ENCODE data around the gene CYP1B1.

The CYP1B1 gene

DNA sequence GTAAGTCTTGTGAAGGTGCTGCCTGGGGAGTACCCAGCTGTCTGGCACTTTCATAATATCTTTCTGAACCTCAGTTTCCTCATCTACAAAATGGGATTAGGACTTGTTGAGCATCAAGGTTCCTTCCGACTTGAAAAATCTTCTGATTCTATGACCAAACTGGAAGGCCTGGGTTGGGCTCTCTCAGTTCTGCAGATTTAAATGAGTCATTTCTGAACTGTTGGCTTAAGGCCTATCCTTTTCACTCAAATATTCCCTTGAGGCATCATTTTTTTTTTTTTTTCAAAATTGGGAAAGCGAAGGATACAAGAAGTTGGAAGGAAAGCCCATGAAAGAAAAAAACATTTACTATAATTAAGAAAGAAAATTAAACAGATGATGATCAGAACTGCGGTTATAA, 40.8 kb upstream of the CYP1B1 start:
- H2AFZ ChIP-seq (ENCODE audit: low read length): no peak overlapping the region
- no peaks in the 10 kb centered on the region for H3K4me1 ChIP-seq (ENCODE audit: insufficient read depth, low read length, severe bottlenecking)
- no peaks in the 10 kb centered on the region for H4K20me1 ChIP-seq (ENCODE audit: insufficient read depth, low read length)
- H3K9me3 ChIP-seq (ENCODE audit: low read length): no peaks in the 10 kb centered on the region
- H3K4me2 ChIP-seq (ENCODE audit: low read length): no peak overlapping the region
- TF ChIP-seq, protein P1, sequence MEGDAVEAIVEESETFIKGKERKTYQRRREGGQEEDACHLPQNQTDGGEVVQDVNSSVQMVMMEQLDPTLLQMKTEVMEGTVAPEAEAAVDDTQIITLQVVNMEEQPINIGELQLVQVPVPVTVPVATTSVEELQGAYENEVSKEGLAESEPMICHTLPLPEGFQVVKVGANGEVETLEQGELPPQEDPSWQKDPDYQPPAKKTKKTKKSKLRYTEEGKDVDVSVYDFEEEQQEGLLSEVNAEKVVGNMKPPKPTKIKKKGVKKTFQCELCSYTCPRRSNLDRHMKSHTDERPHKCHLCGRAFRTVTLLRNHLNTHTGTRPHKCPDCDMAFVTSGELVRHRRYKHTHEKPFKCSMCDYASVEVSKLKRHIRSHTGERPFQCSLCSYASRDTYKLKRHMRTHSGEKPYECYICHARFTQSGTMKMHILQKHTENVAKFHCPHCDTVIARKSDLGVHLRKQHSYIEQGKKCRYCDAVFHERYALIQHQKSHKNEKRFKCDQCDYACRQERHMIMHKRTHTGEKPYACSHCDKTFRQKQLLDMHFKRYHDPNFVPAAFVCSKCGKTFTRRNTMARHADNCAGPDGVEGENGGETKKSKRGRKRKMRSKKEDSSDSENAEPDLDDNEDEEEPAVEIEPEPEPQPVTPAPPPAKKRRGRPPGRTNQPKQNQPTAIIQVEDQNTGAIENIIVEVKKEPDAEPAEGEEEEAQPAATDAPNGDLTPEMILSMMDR (IDR thresholded peaks at IDR 0.05; ENCODE audit: low read length): no peak
- TF ChIP-seq EZH2 (IDR thresholded peaks at IDR 0.05; ENCODE audit: borderline replicate concordance, low read length): no peak
- H3K27me3 ChIP-seq (ENCODE audit: insufficient read depth, low read length): no peaks in the 10 kb centered on the region
- H3K9ac ChIP-seq (ENCODE audit: low read length): no peak overlapping the region
- H3K9me2 ChIP-seq (ENCODE audit: low read depth, low read length): no peaks in the 10 kb centered on the region
- no peak overlapping the region for H3K4me3 ChIP-seq (ENCODE audit: low read depth, low read length, poor library complexity, severe bottlenecking)
- no peaks in the 10 kb centered on the region for H3K36me3 ChIP-seq (ENCODE audit: insufficient read depth, low read length)
- H3K27ac ChIP-seq (ENCODE audit: low read depth, low read length, poor library complexity, severe bottlenecking): no peak overlapping the region
- H3K79me2 ChIP-seq (ENCODE audit: insufficient read depth, low read length): no peaks in the 10 kb centered on the region
- H3F3A ChIP-seq (ENCODE audit: insufficient read depth, low read length): no peaks in the 10 kb centered on the region

DNA sequence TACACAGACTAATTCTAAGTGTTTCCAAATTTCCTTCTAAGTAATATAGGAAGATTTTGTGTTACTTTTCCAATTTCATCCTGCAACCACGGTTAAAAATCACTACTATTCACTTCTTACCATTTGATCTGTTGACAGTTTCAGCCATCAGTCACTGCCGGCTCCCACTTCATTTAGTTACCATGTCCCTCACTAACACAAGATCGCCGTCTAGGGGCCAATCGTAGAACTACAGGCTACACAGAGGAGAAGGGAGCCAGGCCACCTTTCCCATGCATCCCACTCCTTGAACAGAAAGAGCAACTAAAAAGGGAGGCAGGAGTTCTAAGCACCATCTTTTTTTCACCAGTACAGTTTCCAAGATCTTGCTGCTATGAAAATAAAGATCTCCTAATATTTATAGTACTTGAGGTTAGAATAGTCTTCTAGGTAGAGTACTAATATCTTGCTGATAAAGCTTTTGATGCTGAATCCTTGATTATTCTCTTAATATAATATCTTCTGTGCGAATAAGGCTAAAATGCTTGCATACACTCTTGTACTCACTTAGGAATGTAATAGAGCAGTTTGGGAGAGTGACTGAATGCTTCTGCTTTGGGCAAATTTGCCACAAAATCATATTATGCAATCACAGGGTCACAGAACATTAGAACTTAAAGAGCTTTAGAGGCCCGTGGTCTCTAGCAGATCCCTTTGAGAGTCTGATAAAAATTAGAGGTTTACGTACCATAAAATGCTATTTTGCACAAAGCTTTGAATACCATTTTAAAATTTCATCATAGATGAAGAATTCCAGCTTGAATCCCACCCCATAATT, 39.5 kb upstream of the CYP1B1 start:
- no peak overlapping the region for H3K4me2 ChIP-seq (ENCODE audit: low read length)
- H3K27me3 ChIP-seq (ENCODE audit: insufficient read depth, low read length): no peaks in the 10 kb centered on the region
- H3K79me2 ChIP-seq (ENCODE audit: insufficient read depth, low read length): no peaks in the 10 kb centered on the region
- no peaks in the 10 kb centered on the region for H3K9me2 ChIP-seq (ENCODE audit: low read depth, low read length)
- no peak overlapping the region for H3K27ac ChIP-seq (ENCODE audit: low read depth, low read length, poor library complexity, severe bottlenecking)
- no peak overlapping the region for H3K9ac ChIP-seq (ENCODE audit: low read length)
- no peaks in the 10 kb centered on the region for H3K36me3 ChIP-seq (ENCODE audit: insufficient read depth, low read length)
- no peak for TF ChIP-seq EZH2 (IDR thresholded peaks at IDR 0.05; ENCODE audit: borderline replicate concordance, low read length)
- TF ChIP-seq, protein P1 (IDR thresholded peaks at IDR 0.05; ENCODE audit: low read length): peak; percentile 84
- no peak overlapping the region for H3K4me3 ChIP-seq (ENCODE audit: low read depth, low read length, poor library complexity, severe bottlenecking)
- H2AFZ ChIP-seq (ENCODE audit: low read length): no peak overlapping the region
- H3K9me3 ChIP-seq (ENCODE audit: low read length): no peaks in the 10 kb centered on the region
- H4K20me1 ChIP-seq (ENCODE audit: insufficient read depth, low read length): no peaks in the 10 kb centered on the region
- no peaks in the 10 kb centered on the region for H3F3A ChIP-seq (ENCODE audit: insufficient read depth, low read length)
- H3K4me1 ChIP-seq (ENCODE audit: insufficient read depth, low read length, severe bottlenecking): no peaks in the 10 kb centered on the region

DNA sequence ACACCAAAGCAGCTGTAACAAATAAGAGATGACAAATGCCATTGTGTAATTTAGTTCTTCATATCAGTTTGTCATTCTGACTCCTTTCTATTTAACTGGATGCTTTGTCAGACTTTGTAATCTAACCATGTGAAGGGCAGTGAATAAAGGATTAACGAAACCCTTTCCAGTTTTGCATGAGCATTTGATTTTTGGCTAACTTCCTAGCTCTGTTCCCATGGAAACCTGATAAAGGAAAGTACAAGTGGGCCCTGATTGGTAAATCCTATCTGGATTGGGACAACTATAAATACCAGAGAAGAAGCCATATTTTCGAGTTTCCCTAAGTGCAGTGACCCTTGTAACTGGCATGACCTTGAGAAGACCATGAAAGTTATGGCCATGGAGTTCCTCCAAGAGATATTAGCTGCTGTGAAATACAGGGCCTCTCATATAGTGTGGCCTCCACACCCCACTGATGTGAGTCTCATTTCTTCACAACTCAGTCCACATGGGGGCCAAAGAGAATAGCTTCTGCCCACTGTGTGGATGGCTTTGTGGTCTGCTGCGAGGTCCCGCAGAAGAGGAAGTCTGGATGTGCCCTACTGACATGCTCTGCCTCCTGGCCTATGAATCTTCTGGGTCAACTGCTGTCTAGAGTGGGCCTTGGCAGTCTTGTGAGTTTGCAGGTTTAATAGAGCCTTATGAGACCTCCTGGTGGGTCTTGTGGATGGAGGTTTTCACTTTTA, 38.2 kb upstream of the CYP1B1 start:
- no peaks in the 10 kb centered on the region for H3F3A ChIP-seq (ENCODE audit: insufficient read depth, low read length)
- H3K27me3 ChIP-seq (ENCODE audit: insufficient read depth, low read length): no peaks in the 10 kb centered on the region
- H3K27ac ChIP-seq (ENCODE audit: low read depth, low read length, poor library complexity, severe bottlenecking): no peak overlapping the region
- no peaks in the 10 kb centered on the region for H3K9me3 ChIP-seq (ENCODE audit: low read length)
- no peaks in the 10 kb centered on the region for H4K20me1 ChIP-seq (ENCODE audit: insufficient read depth, low read length)
- H3K4me3 ChIP-seq (ENCODE audit: low read depth, low read length, poor library complexity, severe bottlenecking): no peak overlapping the region
- no peak overlapping the region for H3K4me2 ChIP-seq (ENCODE audit: low read length)
- TF ChIP-seq, protein P1 (IDR thresholded peaks at IDR 0.05; ENCODE audit: low read length): no peak
- no peak for TF ChIP-seq EZH2 (IDR thresholded peaks at IDR 0.05; ENCODE audit: borderline replicate concordance, low read length)
- H3K9me2 ChIP-seq (ENCODE audit: low read depth, low read length): no peaks in the 10 kb centered on the region
- no peaks in the 10 kb centered on the region for H3K79me2 ChIP-seq (ENCODE audit: insufficient read depth, low read length)
- H3K36me3 ChIP-seq (ENCODE audit: insufficient read depth, low read length): no peaks in the 10 kb centered on the region
- H2AFZ ChIP-seq (ENCODE audit: low read length): no peak overlapping the region
- H3K4me1 ChIP-seq (ENCODE audit: insufficient read depth, low read length, severe bottlenecking): no peaks in the 10 kb centered on the region
- H3K9ac ChIP-seq (ENCODE audit: low read length): no peak overlapping the region

Data from OCI-LY1 (cell line).